Umbilical cord (tissue), 2 donors: ENCODE results near the gene DPF3. TPM values are rescaled to one million over a fixed set of nuclear protein-coding genes. Genes with fewer than 3 reads are reported as not detected.
A peak's percentile ranks its signal among the peaks of the same experiment; 100 is the strongest.

Experiments
- DNase-seq: peaks from one replicate; pipeline ENCODE4 v3.0.0-alpha.2; 2015; ENCODE audit warnings: low spot score
- total RNA-seq: library from RNA; depleted of rRNA; stranded (reverse); fragments of >200 nt; gene quantifications from one replicate; pipeline ENCODE4 v1.2.3, GENCODE V29; 2014; ENCODE audit warnings: low replicate concordance; ENCODE audit not compliant: insufficient read depth

DPF3 gene
- total RNA-seq, 1 donor from 2014 or later = 4.6 TPM

- DNase-seq = no peak
Observed at GRCh38 chr14:72646861-72647528, 246.9 kb downstream of the DPF3 start.

- DNase-seq = no peak
Observed at GRCh38 chr14:72645706-72646105, 248.2 kb downstream of the DPF3 start.

GRCh38 chr14:72644758-72645489 is 249.0 kb downstream of the DPF3 start:
- no peak for DNase-seq

- no peak for DNase-seq
Observed at GRCh38 chr14:72644038-72644437, 249.9 kb downstream of the DPF3 start.

GRCh38 chr14:72643317-72643801 is 250.5 kb downstream of the DPF3 start:
- peak; percentile 91 for DNase-seq

- no peak for DNase-seq
Observed at GRCh38 chr14:72640911-72641485, 252.9 kb downstream of the DPF3 start.

- no peak for DNase-seq
Observed at GRCh38 chr14:72638021-72638420, 255.9 kb downstream of the DPF3 start.

GRCh38 chr14:72636871-72637270 is 257.0 kb downstream of the DPF3 start:
- no peak for DNase-seq

GRCh38 chr14:72636094-72636493 is 257.8 kb downstream of the DPF3 start:
- DNase-seq = no peak

GRCh38 chr14:72634691-72635616 is 258.9 kb downstream of the DPF3 start:
- DNase-seq = no peak

- peak; percentile 8 for DNase-seq
Observed at GRCh38 chr14:72633551-72633950, 260.4 kb downstream of the DPF3 start.

GRCh38 chr14:72632727-72633126 is 261.2 kb downstream of the DPF3 start:
- DNase-seq = no peak

GRCh38 chr14:72631401-72631800 is 262.5 kb downstream of the DPF3 start:
- DNase-seq = no peak

- no peak for DNase-seq
Observed at GRCh38 chr14:72630374-72630773, 263.5 kb downstream of the DPF3 start.

GRCh38 chr14:72629534-72629933 is 264.4 kb downstream of the DPF3 start:
- DNase-seq = no peak

GRCh38 chr14:72625689-72626088 is 268.2 kb downstream of the DPF3 start:
- no peak for DNase-seq

GRCh38 chr14:72621387-72622065 is 272.4 kb downstream of the DPF3 start:
- no peak for DNase-seq

- no peak for DNase-seq
Observed at GRCh38 chr14:72619881-72620280, 274.0 kb downstream of the DPF3 start.

- DNase-seq = peak; percentile 9
Observed at GRCh38 chr14:72619111-72619571, 274.8 kb downstream of the DPF3 start.

GRCh38 chr14:72618424-72618823 is 275.5 kb downstream of the DPF3 start:
- no peak for DNase-seq
